H54 (cell line): ENCODE measurements around the gene PTPRK.

Source experiments
- DNase-seq: peaks from one replicate; pipeline ENCODE4 v3.0.0; 2011; ENCODE audit warnings: low spot score, mixed read lengths; ENCODE audit not compliant: insufficient read length
- FAIRE-seq: peaks from 3 replicates; lab custom pipeline; 2011; peaks lifted over from hg19 to GRCh38; lab: Jason Lieb, UNC
- POLR2A ChIP-seq: IDR thresholded peaks from 2 replicates; pipeline ENCODE4 v1.6.1; 2011; ENCODE audit warnings: low read depth, mild to moderate bottlenecking, low read length

Gene PTPRK

GRCh38 chr6:128337619-128338018, 182.8 kb downstream of the PTPRK start:
- no peak for TF ChIP-seq POLR2A
- FAIRE-seq, result no peak
- no peak for DNase-seq

- no peak for FAIRE-seq
- DNase-seq, result no peak
- no peak for TF ChIP-seq POLR2A
Observed at GRCh38 chr6:128336436-128337095, 183.8 kb downstream of the PTPRK start.

- TF ChIP-seq POLR2A, result no peak
- FAIRE-seq (no peak), DNase-seq (no peak)
Observed at GRCh38 chr6:128335963-128336362, 184.4 kb downstream of the PTPRK start.

- DNase-seq (no peak), FAIRE-seq (no peak)
- TF ChIP-seq POLR2A, result no peak
Observed at GRCh38 chr6:128333581-128334223, 186.7 kb downstream of the PTPRK start.

GRCh38 chr6:128327890-128328289, 192.5 kb downstream of the PTPRK start:
- DNase-seq, result no peak
- no peak for FAIRE-seq
- no peak for TF ChIP-seq POLR2A

GRCh38 chr6:128323011-128323410, 197.4 kb downstream of the PTPRK start:
- no peak for TF ChIP-seq POLR2A
- no peak for FAIRE-seq
- DNase-seq, result no peak

- TF ChIP-seq POLR2A, result no peak
- no peak for DNase-seq
- no peak for FAIRE-seq
Observed at GRCh38 chr6:128319946-128320345, 200.5 kb downstream of the PTPRK start.

GRCh38 chr6:128319157-128319556, 201.2 kb downstream of the PTPRK start:
- DNase-seq (no peak), FAIRE-seq (no peak)
- no peak for TF ChIP-seq POLR2A

- no peak for FAIRE-seq
- DNase-seq, result no peak
- TF ChIP-seq POLR2A, result no peak
Observed at GRCh38 chr6:128316258-128316929, 204.0 kb downstream of the PTPRK start.

- DNase-seq (no peak), FAIRE-seq (no peak)
- no peak for TF ChIP-seq POLR2A
Observed at GRCh38 chr6:128314190-128314589, 206.2 kb downstream of the PTPRK start.

GRCh38 chr6:128311944-128312570, 208.3 kb downstream of the PTPRK start:
- no peak for DNase-seq
- no peak for FAIRE-seq
- no peak for TF ChIP-seq POLR2A

GRCh38 chr6:128310451-128310850, 209.9 kb downstream of the PTPRK start:
- no peak for FAIRE-seq
- no peak for DNase-seq
- TF ChIP-seq POLR2A, result no peak

GRCh38 chr6:128307671-128308070, 212.7 kb downstream of the PTPRK start:
- TF ChIP-seq POLR2A, result no peak
- FAIRE-seq, result no peak
- no peak for DNase-seq

GRCh38 chr6:128305976-128306375, 214.4 kb downstream of the PTPRK start:
- TF ChIP-seq POLR2A, result no peak
- FAIRE-seq, result no peak
- no peak for DNase-seq
